LNCAP (cell line): ENCODE results near the gene DNMT3B.

Experiments
- CTCF ChIP-seq: fragments of 450-650 bp; IDR thresholded peaks from 2 replicates; pipeline ENCODE4 v1.5.1; 2017; ENCODE audit warnings: mild to moderate bottlenecking

DNMT3B gene

DNA sequence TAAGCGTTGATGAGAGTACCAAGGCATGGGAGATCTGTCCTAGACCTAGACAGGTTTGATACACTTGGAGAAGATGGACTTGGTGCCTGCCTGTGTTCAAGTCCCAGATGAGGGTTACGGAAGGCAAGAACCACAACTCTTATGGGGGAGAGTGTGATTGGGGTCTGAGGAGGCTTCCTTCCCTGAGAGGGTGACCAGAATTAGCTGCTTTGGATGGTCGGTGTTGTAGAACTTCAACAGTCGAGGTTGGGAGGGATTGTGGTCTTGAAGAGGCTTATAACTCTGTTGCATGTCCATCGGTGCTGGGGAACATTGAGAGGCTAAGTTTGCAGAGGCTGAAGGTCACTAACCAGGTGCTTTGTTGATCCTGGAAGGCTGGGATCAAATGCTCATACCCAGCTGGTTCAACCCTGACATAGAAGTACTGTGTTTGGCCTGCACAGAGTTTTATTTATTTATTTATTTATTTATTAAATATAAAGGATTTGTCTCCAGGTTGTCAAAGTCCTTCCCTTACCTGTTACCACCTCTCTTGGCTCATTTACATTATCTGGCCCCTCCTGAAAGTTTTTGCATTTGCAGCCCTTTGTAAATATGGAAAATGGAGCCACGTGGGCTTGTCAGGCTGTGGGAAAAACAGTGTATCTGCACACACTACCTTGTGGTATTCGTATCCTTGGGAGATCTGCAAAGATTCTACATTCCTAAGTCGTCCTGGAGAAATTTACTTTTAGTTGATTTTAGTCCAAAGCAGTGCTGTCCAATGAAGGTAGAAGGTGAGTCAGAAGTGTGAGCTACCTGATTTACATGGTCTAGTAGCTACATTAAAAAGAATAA is 80.7 kb downstream of the DNMT3B start:
- no peak for TF ChIP-seq CTCF

DNA sequence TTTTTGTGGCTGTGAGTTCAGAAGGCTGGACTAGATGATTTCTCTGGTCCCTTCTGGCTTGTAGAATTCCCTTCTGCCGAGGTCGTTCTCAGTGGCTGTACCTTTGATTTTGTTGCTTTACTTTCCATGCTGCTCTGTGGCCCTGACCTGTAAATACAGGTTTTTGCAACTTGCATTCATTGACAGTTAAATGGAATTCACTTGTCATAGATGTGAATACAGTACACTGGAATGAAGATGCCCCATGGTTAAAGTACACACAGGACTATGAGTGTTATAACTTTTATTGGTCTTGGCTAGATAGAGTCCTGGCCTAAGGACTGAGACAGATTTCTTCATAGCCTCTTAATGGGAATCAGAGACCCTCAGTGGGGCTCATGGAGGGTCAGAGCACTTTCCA is 83.6 kb downstream of the DNMT3B start:
- TF ChIP-seq CTCF = no peak

DNA sequence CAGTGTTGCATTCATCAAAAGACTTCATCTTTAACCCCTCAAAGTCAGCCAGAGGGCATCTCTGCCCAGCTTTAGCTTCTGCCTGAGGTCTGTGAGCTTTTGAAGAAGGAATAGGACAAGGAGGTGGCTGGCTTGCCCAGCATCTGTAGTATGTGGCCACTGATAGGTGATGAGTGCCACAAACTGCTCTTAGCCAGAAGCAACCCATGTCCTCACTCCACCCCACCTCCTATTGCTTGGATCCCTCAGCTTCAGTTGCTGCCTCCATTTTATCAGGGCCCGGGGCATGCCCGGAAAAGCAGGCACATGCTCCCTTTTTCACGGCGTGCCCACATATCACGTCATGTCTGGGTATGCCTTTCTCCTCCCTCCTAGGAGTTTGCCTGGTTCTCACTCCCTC is 84.7 kb downstream of the DNMT3B start:
- TF ChIP-seq CTCF = no peak

DNA sequence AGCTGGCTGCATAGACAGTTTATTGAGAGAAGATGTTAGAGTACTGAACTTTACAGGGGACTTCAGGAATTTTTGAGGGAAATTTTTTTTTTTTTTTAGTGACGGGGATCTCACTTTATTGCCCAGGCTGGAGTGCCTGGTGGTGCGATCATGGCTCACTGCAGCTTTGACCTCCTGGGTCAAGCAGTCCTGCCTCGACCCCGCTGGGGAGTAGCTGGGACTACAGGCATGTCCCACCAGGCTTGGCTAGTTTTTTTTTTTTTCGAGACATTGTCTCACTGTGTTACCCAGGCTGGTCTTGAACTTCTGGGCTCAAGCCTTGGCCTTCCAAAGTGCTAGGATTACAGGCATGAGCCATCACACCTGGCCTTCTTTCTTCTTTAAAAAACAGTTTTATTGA is 85.8 kb downstream of the DNMT3B start:
- no peak for TF ChIP-seq CTCF

DNA sequence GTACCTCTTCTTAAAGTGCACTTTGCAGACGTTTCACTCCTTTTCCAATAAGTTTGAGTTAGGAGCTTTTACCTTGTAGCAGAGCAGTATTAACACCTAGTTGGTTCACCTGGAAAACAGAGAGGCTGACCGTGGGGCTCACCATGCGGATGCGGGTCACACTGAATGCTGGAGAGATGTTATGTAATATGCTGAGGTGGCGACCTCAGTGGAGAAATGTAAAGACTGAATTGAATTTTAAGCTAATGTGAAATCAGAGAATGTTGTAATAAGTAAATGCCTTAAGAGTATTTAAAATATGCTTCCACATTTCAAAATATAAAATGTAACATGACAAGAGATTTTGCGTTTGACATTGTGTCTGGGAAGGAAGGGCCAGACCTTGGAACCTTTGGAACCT is 86.7 kb downstream of the DNMT3B start:
- no peak for TF ChIP-seq CTCF

DNA sequence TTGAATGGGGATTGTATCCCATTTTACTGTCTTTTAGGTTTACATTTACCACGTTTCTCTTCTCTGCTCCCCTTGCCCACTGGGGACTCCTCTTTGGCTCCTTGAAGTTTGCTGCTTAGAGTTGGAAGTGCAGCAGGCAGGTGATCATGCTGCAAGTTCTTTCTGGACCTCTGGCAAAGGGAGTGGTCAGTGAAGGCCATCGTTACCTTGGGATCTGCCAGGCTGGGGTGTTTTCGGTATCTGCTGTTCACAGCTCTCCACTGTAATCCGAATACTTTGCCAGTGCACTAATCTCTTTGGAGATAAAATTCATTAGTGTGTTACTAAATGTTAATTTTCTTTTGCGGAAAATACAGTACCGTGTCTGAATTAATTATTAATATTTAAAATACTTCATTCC is 87.4 kb downstream of the DNMT3B start:
- no peak for TF ChIP-seq CTCF

GRCh38 chr20:32855387-32855786 is 93.2 kb downstream of the DNMT3B start:
- no peak for TF ChIP-seq CTCF

DNA sequence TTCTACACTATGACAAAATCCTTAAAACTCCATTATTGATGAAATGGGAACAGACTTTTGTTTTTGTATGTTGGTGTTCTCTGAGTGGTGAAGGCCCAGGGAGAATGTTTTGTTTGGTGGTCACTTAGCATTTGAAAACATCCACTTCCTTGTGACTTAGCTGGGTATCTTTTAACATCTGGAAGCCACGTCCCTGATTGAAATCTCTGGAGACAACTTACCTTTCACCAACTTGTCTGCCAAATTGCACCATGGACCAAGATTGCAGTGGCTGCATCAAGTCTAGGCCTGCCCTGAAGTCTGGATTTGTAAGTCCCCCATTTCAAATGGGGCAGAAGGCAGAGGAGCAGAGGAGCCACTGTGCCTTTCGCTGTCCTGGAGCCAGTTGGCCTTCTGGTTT is 96.0 kb downstream of the DNMT3B start:
- no peak for TF ChIP-seq CTCF
